ENCODE data around the gene TPST2. TPM values are rescaled to one million over a fixed set of nuclear protein-coding genes. Genes with fewer than 3 reads are reported as not detected.

TPST2 gene
- total and polyA plus RNA-seq, 12 donors: 15.7 to 167 (median 57.0) TPM

DNA sequence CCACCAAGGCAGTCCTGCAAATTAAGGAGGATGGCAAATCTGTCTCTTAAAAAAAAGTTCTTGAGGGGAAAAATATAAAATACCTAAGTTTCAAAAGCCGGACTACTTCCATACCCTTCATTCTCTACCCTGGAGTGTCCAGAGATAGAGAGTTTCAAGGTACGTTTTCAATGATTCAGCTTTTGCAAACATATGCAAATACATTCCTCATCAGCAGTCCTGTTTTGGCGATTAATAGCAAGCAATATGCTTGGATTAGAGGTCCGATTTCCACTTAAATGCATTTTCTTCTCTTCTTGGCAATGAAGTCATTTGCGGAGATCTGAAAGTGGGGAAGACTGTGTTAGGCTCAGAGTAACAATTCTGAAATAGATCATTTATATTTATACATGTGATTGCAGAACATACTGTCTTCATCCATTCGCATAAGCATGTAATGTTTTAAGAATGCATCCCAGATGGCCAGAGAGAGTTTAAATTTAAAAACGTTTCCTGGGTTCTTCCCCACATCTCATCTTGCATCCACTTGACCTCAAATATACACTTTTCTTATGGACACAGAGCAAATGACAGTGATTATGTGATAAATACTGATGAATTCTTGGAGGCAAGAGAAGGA, 63.9 kb downstream of the TPST2 start:
- no peak overlapping the region for H3K27ac ChIP-seq
- no peaks in the 10 kb centered on the region for H3K27me3 ChIP-seq
- H3K9me3 ChIP-seq (replicated peaks in 1 of 3): no peaks in the 10 kb centered on the region
- TF ChIP-seq, protein P1, sequence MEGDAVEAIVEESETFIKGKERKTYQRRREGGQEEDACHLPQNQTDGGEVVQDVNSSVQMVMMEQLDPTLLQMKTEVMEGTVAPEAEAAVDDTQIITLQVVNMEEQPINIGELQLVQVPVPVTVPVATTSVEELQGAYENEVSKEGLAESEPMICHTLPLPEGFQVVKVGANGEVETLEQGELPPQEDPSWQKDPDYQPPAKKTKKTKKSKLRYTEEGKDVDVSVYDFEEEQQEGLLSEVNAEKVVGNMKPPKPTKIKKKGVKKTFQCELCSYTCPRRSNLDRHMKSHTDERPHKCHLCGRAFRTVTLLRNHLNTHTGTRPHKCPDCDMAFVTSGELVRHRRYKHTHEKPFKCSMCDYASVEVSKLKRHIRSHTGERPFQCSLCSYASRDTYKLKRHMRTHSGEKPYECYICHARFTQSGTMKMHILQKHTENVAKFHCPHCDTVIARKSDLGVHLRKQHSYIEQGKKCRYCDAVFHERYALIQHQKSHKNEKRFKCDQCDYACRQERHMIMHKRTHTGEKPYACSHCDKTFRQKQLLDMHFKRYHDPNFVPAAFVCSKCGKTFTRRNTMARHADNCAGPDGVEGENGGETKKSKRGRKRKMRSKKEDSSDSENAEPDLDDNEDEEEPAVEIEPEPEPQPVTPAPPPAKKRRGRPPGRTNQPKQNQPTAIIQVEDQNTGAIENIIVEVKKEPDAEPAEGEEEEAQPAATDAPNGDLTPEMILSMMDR (IDR thresholded peaks at IDR 0.05): no peak
- no peak for TF ChIP-seq POLR2A (IDR thresholded peaks at IDR 0.05)
- H3K36me3 ChIP-seq (replicated peaks in 1 of 2): peaks cover 0 to 16% of the 10 kb centered on the region in 2 donors
- intact Hi-C loops (cut with DNase I): no loop called here
- peaks cover 5 to 19% of the 10 kb centered on the region in 2 donors for H3K4me1 ChIP-seq (replicated peaks in 1 of 2)
- no peak for DNase-seq
- 89 to 92% (median 90%) methylated on average over 7 of the region's 7 CpGs for WGBS, 4 donors
- no peak overlapping the region for H3K4me3 ChIP-seq

DNA sequence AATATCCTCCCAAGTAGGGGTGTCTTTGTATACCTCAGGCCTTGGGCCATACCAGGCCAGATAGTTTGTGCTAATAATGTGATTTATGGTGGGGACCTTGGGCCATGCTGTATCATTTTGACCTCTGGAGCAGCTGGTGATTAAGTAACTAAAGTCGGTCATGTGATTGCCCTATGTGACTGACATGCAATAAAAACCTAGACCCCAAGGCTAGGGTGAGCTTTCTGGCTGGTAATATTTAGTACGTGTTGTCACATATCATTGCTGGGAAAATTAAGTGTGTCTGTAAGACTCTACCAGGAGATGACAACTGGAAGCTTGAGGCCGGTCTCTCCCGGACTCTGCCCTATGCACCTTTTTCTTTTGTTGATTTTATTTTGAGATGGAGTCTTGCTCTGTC, 65.1 kb downstream of the TPST2 start:
- Histone ChIP-seq H3K27ac (peak overlapping the region in 3 of 5 donors; percentile 0 to 24 (median 15)), H3K4me3 (no peak overlapping the region), H3K27me3 (no peaks in the 10 kb centered on the region), H3K9me3 (replicated peaks in 1 of 3) (no peaks in the 10 kb centered on the region), H3K4me1 (replicated peaks in 1 of 2) (peaks cover 5 to 19% of the 10 kb centered on the region in 2 donors), H3K36me3 (replicated peaks in 1 of 2) (peaks cover 0 to 10% of the 10 kb centered on the region in 2 donors)
- intact Hi-C loops (cut with DNase I): no loop called here
- 53 to 63% (median 56%) methylated on average over 4 of the region's 4 CpGs for WGBS, 4 donors
- no peak for TF ChIP-seq POLR2A (IDR thresholded peaks at IDR 0.05)
- TF ChIP-seq, protein P1 (IDR thresholded peaks at IDR 0.05): no peak
- DNase-seq: peak in 1 of 7 donors; percentile 46

DNA sequence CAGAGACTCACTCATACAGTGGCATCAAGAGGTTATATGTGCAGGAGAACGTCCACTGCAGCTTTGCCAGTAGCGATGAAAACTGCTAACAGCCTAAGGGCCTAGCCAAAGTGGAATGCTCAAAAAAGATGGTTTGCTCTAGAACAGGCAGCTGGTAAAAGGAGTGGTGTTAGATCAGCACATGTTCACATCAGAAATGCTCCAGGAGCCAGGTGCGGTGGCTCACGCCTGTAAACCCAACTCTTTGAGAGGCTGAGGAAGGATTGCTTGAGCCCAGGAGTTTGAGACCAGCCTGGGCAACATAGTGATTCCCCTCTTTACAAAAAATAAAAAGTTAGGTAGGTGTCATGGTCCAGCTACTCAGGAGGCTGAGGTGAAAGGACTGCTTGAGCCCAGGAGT, 67.3 kb downstream of the TPST2 start:
- H3K4me1 ChIP-seq (replicated peaks in 1 of 2): peaks cover 5 to 12% of the 10 kb centered on the region in 2 donors
- no peaks in the 10 kb centered on the region for H3K9me3 ChIP-seq (replicated peaks in 1 of 3)
- peaks cover 0 to 4% of the 10 kb centered on the region in 2 donors for H3K36me3 ChIP-seq (replicated peaks in 1 of 2)
- WGBS, 4 donors: 85 to 93% (median 92%) methylated on average over 4 of the region's 4 CpGs
- H3K27ac ChIP-seq: no peak overlapping the region
- H3K4me3 ChIP-seq: no peak overlapping the region
- H3K27me3 ChIP-seq: no peaks in the 10 kb centered on the region
- TF ChIP-seq, protein P1 (IDR thresholded peaks at IDR 0.05): no peak
- TF ChIP-seq POLR2A (IDR thresholded peaks at IDR 0.05): no peak
- DNase-seq: no peak
- intact Hi-C loops (cut with DNase I): no loop called here

DNA sequence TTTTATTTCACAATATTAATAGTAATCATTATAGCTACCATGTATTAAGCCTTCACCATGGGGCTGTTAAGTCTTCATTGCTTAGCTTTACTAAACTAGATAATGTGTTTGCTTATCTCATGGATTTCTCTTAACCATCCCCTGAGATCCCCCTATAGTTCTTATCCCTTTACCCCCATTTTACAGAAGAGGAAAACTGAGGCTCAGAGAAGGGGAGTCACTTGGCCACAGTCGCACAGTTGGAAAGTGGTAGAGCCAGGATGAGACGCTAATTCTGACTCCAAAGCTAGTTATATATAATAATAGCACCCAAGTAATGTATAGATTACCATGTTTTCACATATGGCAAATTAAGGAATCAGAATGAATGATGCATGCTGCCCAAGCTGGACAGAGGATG, 67.9 kb downstream of the TPST2 start:
- Histone ChIP-seq H3K36me3 (replicated peaks in 1 of 2) (peaks cover 0 to 4% of the 10 kb centered on the region in 2 donors), H3K4me1 (replicated peaks in 1 of 2) (peaks cover 5 to 8% of the 10 kb centered on the region in 2 donors), H3K27ac (no peak overlapping the region), H3K9me3 (replicated peaks in 1 of 3) (no peaks in the 10 kb centered on the region), H3K4me3 (no peak overlapping the region), H3K27me3 (no peaks in the 10 kb centered on the region)
- DNase-seq: no peak
- intact Hi-C loops (cut with DNase I): no loop called here
- 87 to 98% (median 93%) methylated on average over 2 of the region's 2 CpGs for WGBS, 4 donors
- TF ChIP-seq, protein P1 (IDR thresholded peaks at IDR 0.05): no peak
- TF ChIP-seq POLR2A (IDR thresholded peaks at IDR 0.05): no peak

All from adrenal gland (tissue), 12 donors.